Thyroid gland (tissue), 4 donors: ENCODE measurements around the gene SLC44A1. TPM values are rescaled to one million over a fixed set of nuclear protein-coding genes. Genes with fewer than 3 reads are reported as not detected.

Experiments used
- DNase-seq, 2 donors: peaks; one replicate each; pipeline ENCODE4 v3.0.0-alpha.2; 2019
- H3K27ac ChIP-seq, 3 donors: fragments of 200-600 bp; sonication (generic); 1 replicate in 2 of 3; 2 replicates in 1 of 3; pipeline ENCODE4 v1.5.1; 2016 to 2019; ENCODE audit warnings: mild to moderate bottlenecking in 1 of 3, moderate library complexity in 1 of 3
- H3K27me3 ChIP-seq: fragments of 200-600 bp; sonication (generic); one replicate; pipeline ENCODE4 v1.5.1; 2019
- H3K36me3 ChIP-seq, 2 donors: fragments of 200-600 bp; sonication (generic); one replicate each; pipeline ENCODE4 v1.5.1; 2016 to 2019
- H3K4me1 ChIP-seq, 2 donors: fragments of 200-600 bp; sonication (generic); one replicate each; pipeline ENCODE4 v1.5.1; 2017 to 2019
- H3K4me3 ChIP-seq, 3 donors: fragments of 200-600 bp; sonication (generic); replicated peaks in 1 of 3; 1 replicate in 2 of 3; 2 replicates in 1 of 3; pipeline ENCODE4 v1.5.1; 2016; ENCODE audit warnings: mild to moderate bottlenecking in 1 of 3
- H3K9me3 ChIP-seq: fragments of 200-600 bp; sonication (generic); one replicate; pipeline ENCODE4 v1.5.1; 2017
- POLR2A ChIP-seq, 2 donors: fragments of 450-650 bp; IDR thresholded peaks; one replicate each; pipeline ENCODE4 v1.6.1; 2017; ENCODE audit warnings: antibody characterized with exemption in 2 of 2, mild to moderate bottlenecking in 2 of 2, moderate library complexity in 1 of 2
- WGBS, 2 donors: methylation state at CpG; one replicate each; pipeline ENCODE4 v1.1.5; 2017; 5-methylcytosine and 5-hydroxymethylcytosine counted together
- intact Hi-C: fragments of 100-400 bp; cut with DNase I; formaldehyde crosslinking; loops from one replicate; pipeline ENCODE4 v1.15.1; 2023
- total RNA-seq, 4 donors: library from RNA; depleted of rRNA; stranded (reverse); fragments of >200 nt; gene quantifications; one replicate each; pipeline ENCODE4 v1.2.3, GENCODE V29; 2016
- TF ChIP-seq, protein P1 (sequence below), 6 experiments: fragments of 200-600 bp in 3 of 6; fragments of 450-650 bp in 3 of 6; sonication (generic) in 3 of 6; IDR thresholded peaks; one replicate each; pipeline ENCODE4 v1.5.1; 2016 to 2019; ENCODE audit warnings: antibody characterized with exemption in 6 of 6, mild to moderate bottlenecking in 2 of 6, inconsistent platforms in 1 of 6, moderate library complexity in 1 of 6

Gene SLC44A1
- total RNA-seq, 4 donors from 2014 or later, result 102 to 144 (median 132) TPM

DNA sequence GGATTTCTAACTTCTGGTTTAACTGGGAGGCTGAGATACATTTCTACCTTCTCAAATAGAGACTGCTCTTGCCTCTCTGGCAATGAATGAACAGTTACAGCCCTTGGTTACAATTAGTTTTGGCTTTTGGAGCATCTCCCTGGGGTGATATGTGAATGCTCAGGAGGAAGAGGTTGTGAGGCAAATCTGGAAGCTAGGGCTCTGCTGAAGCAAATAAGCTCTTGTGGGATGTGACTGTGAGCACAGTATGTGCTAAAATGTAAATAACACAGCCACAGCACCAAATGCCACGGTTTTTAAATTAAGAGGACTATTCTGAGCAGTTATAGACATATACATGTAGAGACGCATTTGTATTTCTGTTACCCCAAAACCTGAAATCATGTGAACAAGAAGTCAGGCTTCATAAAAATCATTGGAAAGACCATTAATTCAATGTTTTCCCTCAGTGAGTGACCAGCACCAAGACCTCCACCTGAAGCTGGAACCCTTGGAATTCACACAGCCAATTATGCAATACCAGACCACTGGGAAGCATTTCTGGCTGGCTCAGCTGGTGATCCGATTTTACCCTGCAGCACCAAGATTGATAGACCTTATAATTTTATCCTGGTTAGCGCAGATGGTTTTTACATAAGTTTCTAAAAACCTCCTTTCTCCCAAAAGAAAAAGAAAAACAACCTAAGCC, 3.0 kb upstream of the SLC44A1 start:
- H3K36me3 ChIP-seq, result no peaks in the 10 kb centered on the region
- 57 to 62% methylated on average over 4 of the region's 4 CpGs for WGBS, 2 donors
- intact Hi-C loops, result loop anchor here (10.0 kb wide), 1 partner anchor 173 kb away; no protein-coding TSS in a partner anchor
- no peaks in the 10 kb centered on the region for H3K27me3 ChIP-seq
- peaks cover 20 to 23% of the 10 kb centered on the region in 2 donors for H3K4me1 ChIP-seq
- TF ChIP-seq, protein P1, sequence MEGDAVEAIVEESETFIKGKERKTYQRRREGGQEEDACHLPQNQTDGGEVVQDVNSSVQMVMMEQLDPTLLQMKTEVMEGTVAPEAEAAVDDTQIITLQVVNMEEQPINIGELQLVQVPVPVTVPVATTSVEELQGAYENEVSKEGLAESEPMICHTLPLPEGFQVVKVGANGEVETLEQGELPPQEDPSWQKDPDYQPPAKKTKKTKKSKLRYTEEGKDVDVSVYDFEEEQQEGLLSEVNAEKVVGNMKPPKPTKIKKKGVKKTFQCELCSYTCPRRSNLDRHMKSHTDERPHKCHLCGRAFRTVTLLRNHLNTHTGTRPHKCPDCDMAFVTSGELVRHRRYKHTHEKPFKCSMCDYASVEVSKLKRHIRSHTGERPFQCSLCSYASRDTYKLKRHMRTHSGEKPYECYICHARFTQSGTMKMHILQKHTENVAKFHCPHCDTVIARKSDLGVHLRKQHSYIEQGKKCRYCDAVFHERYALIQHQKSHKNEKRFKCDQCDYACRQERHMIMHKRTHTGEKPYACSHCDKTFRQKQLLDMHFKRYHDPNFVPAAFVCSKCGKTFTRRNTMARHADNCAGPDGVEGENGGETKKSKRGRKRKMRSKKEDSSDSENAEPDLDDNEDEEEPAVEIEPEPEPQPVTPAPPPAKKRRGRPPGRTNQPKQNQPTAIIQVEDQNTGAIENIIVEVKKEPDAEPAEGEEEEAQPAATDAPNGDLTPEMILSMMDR (IDR thresholded peaks at IDR 0.05), result no peak
- TF ChIP-seq POLR2A (IDR thresholded peaks at IDR 0.05), result no peak
- no peak overlapping the region for H3K4me3 ChIP-seq
- no peak for DNase-seq
- no peak overlapping the region for H3K27ac ChIP-seq
- no peaks in the 10 kb centered on the region for H3K9me3 ChIP-seq

DNA sequence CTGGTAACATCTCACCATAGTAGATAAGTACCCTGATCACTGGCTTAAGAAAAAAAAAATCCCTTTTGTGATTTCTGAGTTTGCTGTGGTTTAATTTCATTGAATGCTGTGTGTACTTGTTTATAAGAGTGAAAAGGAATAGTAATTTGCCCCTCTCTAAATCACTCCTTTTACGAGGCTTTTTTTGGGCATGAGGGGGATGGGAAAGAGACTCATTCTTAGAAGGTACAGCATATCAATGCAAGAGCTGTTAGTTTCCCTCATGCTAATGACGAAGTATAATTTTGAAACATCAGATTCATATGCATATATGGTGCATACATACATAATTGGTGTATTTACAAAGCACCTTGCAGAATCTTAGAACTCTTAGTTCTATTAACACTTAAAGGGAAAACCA, 2.4 kb upstream of the SLC44A1 start:
- DNase-seq, result no peak
- H3K27me3 ChIP-seq, result no peaks in the 10 kb centered on the region
- no peaks in the 10 kb centered on the region for H3K9me3 ChIP-seq
- peaks cover 23% of the 10 kb centered on the region in 2 donors for H3K4me1 ChIP-seq
- H3K36me3 ChIP-seq, result no peaks in the 10 kb centered on the region
- intact Hi-C loops, result loop anchor here (10.0 kb wide), 1 partner anchor 173 kb away; no protein-coding TSS in a partner anchor
- 64 to 68% methylated on average over 2 of the region's 2 CpGs for WGBS, 2 donors
- no peak overlapping the region for H3K4me3 ChIP-seq
- H3K27ac ChIP-seq, result peak overlapping the region in 1 of 3 donors; percentile 35
- TF ChIP-seq, protein P1 (IDR thresholded peaks at IDR 0.05), result no peak
- TF ChIP-seq POLR2A (IDR thresholded peaks at IDR 0.05), result no peak

DNA sequence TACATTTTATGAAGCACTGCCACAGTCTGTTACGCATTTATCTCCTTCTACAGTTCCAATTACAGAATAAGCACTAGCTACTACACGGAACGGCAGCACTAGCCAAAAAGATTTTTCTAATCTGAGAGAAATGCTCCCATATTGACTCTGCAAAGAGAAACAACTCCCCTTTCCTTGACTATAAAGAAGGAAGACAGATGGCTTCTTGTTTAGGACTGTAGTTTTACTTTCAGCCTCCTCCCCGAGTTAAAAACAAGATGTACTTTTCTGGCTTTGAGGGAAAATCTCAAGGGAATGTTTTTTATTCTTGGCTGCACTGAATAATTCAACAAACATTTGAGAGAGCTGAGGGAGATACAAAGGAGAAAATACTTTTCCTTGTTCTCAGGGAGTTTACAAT, 1.9 kb upstream of the SLC44A1 start:
- no peaks in the 10 kb centered on the region for H3K27me3 ChIP-seq
- peak overlapping the region in 2 of 3 donors; percentile 35 to 37 for H3K27ac ChIP-seq
- WGBS, 2 donors, result 28% methylated on average over 4 of the region's 4 CpGs
- H3K36me3 ChIP-seq, result no peaks in the 10 kb centered on the region
- no peak for DNase-seq
- no peak for TF ChIP-seq POLR2A (IDR thresholded peaks at IDR 0.05)
- TF ChIP-seq, protein P1 (IDR thresholded peaks at IDR 0.05), result no peak
- H3K4me3 ChIP-seq, result no peak overlapping the region
- H3K9me3 ChIP-seq, result no peaks in the 10 kb centered on the region
- H3K4me1 ChIP-seq, result peaks cover 25 to 27% of the 10 kb centered on the region in 2 donors
- intact Hi-C loops, result loop anchor here (10.0 kb wide), 1 partner anchor 172 kb away; no protein-coding TSS in a partner anchor

DNA sequence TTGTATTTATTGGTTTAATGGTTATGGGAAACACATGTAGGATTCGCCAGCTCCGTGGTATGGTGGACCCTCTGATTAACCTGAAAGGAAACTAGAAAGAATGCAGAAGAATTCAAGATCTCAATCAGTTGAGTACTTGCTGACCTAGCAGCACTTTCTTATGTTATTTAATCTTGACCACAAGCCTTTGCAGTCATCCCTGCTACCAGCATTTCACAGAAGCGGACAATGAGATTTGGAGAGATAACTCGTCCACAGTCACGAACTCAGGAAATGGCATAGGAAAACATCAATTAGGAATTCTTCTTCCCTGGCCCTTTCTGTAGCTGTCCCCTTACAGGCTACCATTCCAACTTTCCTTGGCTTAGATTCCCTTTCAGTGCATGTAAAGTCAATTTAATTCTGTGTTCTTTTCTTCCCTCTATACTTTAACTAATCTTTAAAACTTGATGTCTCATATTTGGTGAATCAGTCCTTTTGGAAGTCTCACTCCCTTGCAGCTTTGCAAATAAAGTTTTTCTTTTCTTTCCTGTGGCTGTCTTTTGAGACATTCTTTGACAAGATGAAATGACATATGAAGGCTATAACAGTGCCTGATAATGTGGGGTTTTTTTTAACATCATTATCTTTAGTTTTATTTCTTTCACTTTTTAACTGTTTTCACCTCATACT, 1.3 kb upstream of the SLC44A1 start:
- H3K27ac ChIP-seq, result peak overlapping the region in 2 of 3 donors; percentile 35 to 37
- intact Hi-C loops, result loop anchor here (10.0 kb wide), 1 partner anchor 172 kb away; no protein-coding TSS in a partner anchor
- no peaks in the 10 kb centered on the region for H3K27me3 ChIP-seq
- H3K4me3 ChIP-seq, result no peak overlapping the region
- no peaks in the 10 kb centered on the region for H3K36me3 ChIP-seq
- DNase-seq, result no peak
- TF ChIP-seq, protein P1 (IDR thresholded peaks at IDR 0.05), result no peak
- TF ChIP-seq POLR2A (IDR thresholded peaks at IDR 0.05), result no peak
- peaks cover 28 to 31% of the 10 kb centered on the region in 2 donors for H3K4me1 ChIP-seq
- H3K9me3 ChIP-seq, result no peaks in the 10 kb centered on the region
- WGBS, 2 donors, result 56 to 58% methylated on average over 5 of the region's 5 CpGs

DNA sequence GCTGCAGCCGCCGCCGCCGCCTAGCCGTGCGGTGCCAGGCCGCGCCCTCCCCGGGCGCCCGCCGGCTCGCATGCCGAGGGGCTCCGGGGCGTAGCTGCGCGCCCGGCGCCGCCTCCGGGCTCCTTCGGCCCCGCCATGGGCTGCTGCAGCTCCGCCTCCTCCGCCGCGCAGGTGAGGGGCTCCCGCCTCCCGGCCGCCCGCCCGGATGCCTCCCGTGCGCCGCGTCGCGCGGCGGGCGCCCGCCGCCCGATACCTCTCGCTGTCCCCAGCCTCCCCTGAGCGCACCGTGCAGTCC, 230 bp downstream of the SLC44A1 start:
- intact Hi-C loops, result loop anchor here (10.0 kb wide), 1 partner anchor 170 kb away; no protein-coding TSS in a partner anchor
- H3K4me1 ChIP-seq, result peaks cover 34 to 37% of the 10 kb centered on the region in 2 donors

More for the DNA sequence above, 230 bp downstream of the SLC44A1 start:
- Histone ChIP-seq H3K9me3 (no peaks in the 10 kb centered on the region), H3K27ac (peak overlapping the region; percentile 88 to 96 (median 89)), H3K27me3 (no peaks in the 10 kb centered on the region), H3K4me3 (peak overlapping the region; percentile 37 to 64 (median 62)), H3K36me3 (no peaks in the 10 kb centered on the region)
- no peak for DNase-seq
- TF ChIP-seq, protein P1 (IDR thresholded peaks at IDR 0.05), result no peak
- TF ChIP-seq POLR2A (IDR thresholded peaks at IDR 0.05), result no peak
- WGBS, 2 donors, result 0% methylated on average over 1 of the region's 48 CpGs; no CpG with 5 or more reads in 1 of the 2 donors
